Measurements from ENCODE around the gene GALNT18.

The GALNT18 gene

GRCh38 chr11:11510939-11511338 lies 110.9 kb downstream of the GALNT18 start:
- no peaks in the 10 kb centered on the region for H3K79me2 ChIP-seq (ENCODE audit: insufficient read depth, low read length)
- no peaks in the 10 kb centered on the region for H4K20me1 ChIP-seq (ENCODE audit: low read depth, low read length)
- H2AFZ ChIP-seq (ENCODE audit: low read depth, low read length, severe bottlenecking): no peak overlapping the region
- no peak overlapping the region for H3K4me3 ChIP-seq (ENCODE audit: insufficient read depth, low read length, poor library complexity, severe bottlenecking)
- TF ChIP-seq CTCF (IDR thresholded peaks at IDR 0.05; ENCODE audit: insufficient read depth, low read length, poor library complexity, severe bottlenecking): no peak
- TF ChIP-seq EZH2phosphoT487 (conservative IDR thresholded peaks at IDR 0.05; ENCODE audit: low read length): no peak
- H3K9me3 ChIP-seq (ENCODE audit: insufficient read depth, low read length): no peaks in the 10 kb centered on the region
- H3F3A ChIP-seq (ENCODE audit: insufficient read depth): no peaks in the 10 kb centered on the region
- no peaks in the 10 kb centered on the region for H3K9me2 ChIP-seq (replicated peaks; ENCODE audit: insufficient read depth, low read length)
- H3K4me2 ChIP-seq (ENCODE audit: low read depth, low read length, poor library complexity, severe bottlenecking): no peak overlapping the region
- H3K27me3 ChIP-seq (ENCODE audit: low read length): no peaks in the 10 kb centered on the region
- H3K9ac ChIP-seq (ENCODE audit: low read length): no peak overlapping the region
- no peaks in the 10 kb centered on the region for H3K36me3 ChIP-seq (ENCODE audit: low read length)
- no peak overlapping the region for H3K27ac ChIP-seq (ENCODE audit: low read depth, low read length)

- Histone ChIP-seq H3K27me3 (ENCODE audit: low read length) (no peaks in the 10 kb centered on the region), H3K4me3 (ENCODE audit: insufficient read depth, low read length, poor library complexity, severe bottlenecking) (no peak overlapping the region), H3K9ac (ENCODE audit: low read length) (no peak overlapping the region), H3K36me3 (ENCODE audit: low read length) (no peaks in the 10 kb centered on the region), H3F3A (ENCODE audit: insufficient read depth) (no peaks in the 10 kb centered on the region), H4K20me1 (ENCODE audit: low read depth, low read length) (no peaks in the 10 kb centered on the region), H3K4me2 (ENCODE audit: low read depth, low read length, poor library complexity, severe bottlenecking) (no peak overlapping the region), H2AFZ (ENCODE audit: low read depth, low read length, severe bottlenecking) (no peak overlapping the region), H3K79me2 (ENCODE audit: insufficient read depth, low read length) (no peaks in the 10 kb centered on the region), H3K9me3 (ENCODE audit: insufficient read depth, low read length) (no peaks in the 10 kb centered on the region), H3K9me2 (replicated peaks; ENCODE audit: insufficient read depth, low read length) (no peaks in the 10 kb centered on the region), H3K27ac (ENCODE audit: low read depth, low read length) (no peak overlapping the region)
- TF ChIP-seq EZH2phosphoT487 (conservative IDR thresholded peaks at IDR 0.05; ENCODE audit: low read length) (no peak), CTCF (IDR thresholded peaks at IDR 0.05; ENCODE audit: insufficient read depth, low read length, poor library complexity, severe bottlenecking) (no peak)
These were observed 116.1 kb downstream of the GALNT18 start for GRCh38 chr11:11505692-11506091.

- Histone ChIP-seq H3K27ac (ENCODE audit: low read depth, low read length) (no peak overlapping the region), H3K27me3 (ENCODE audit: low read length) (no peaks in the 10 kb centered on the region), H4K20me1 (ENCODE audit: low read depth, low read length) (no peaks in the 10 kb centered on the region), H3K9me3 (ENCODE audit: insufficient read depth, low read length) (no peaks in the 10 kb centered on the region), H3K36me3 (ENCODE audit: low read length) (no peaks in the 10 kb centered on the region), H3K9me2 (replicated peaks; ENCODE audit: insufficient read depth, low read length) (no peaks in the 10 kb centered on the region), H2AFZ (ENCODE audit: low read depth, low read length, severe bottlenecking) (no peak overlapping the region), H3K79me2 (ENCODE audit: insufficient read depth, low read length) (no peaks in the 10 kb centered on the region), H3K4me3 (ENCODE audit: insufficient read depth, low read length, poor library complexity, severe bottlenecking) (no peak overlapping the region), H3K4me2 (ENCODE audit: low read depth, low read length, poor library complexity, severe bottlenecking) (no peak overlapping the region), H3K9ac (ENCODE audit: low read length) (no peak overlapping the region), H3F3A (ENCODE audit: insufficient read depth) (no peaks in the 10 kb centered on the region)
- no peak for TF ChIP-seq EZH2phosphoT487 (conservative IDR thresholded peaks at IDR 0.05; ENCODE audit: low read length)
- TF ChIP-seq CTCF (IDR thresholded peaks at IDR 0.05; ENCODE audit: insufficient read depth, low read length, poor library complexity, severe bottlenecking): no peak
These were observed 116.6 kb downstream of the GALNT18 start for GRCh38 chr11:11505190-11505589.

Measured in SU-DHL-6 (cell line).